SU-DHL-6 (cell line): Measurements from ENCODE around the gene C2CD4C.

Source experiments
- CTCF ChIP-seq: fragments of 200-600 bp; sonication (generic); IDR thresholded peaks from one replicate; pipeline ENCODE4 v1.5.1; 2017; ENCODE audit warnings: antibody characterized with exemption, mild to moderate bottlenecking, low read length, moderate library complexity; ENCODE audit not compliant: insufficient read depth, poor library complexity, severe bottlenecking
- EZH2phosphoT487 ChIP-seq: fragments of 200-600 bp; sonication (generic), shearing (Covaris generic); conservative IDR thresholded peaks from 2 replicates; pipeline ENCODE4 v1.6.1; 2018; ENCODE audit warnings: mild to moderate bottlenecking, antibody characterized with exemption, low read length, moderate library complexity, mixed read lengths

GRCh38 chr19:456547-457110, 47.7 kb upstream of the C2CD4C start:
- no peak for TF ChIP-seq CTCF
- TF ChIP-seq EZH2phosphoT487 = no peak
